Stimulated activated CD8-positive, alpha-beta memory T cell treated with anti-CD3 and anti-CD28 coated beads, Interleukin-4, amount 100 ng/mL, for 4 hours (primary cell): ENCODE measurements around the gene AKT1.

Experiments used
- DNase-seq, 2 donors: peaks; one replicate each; pipeline ENCODE4 v3.0.0-alpha.2; 2020; ENCODE audit warnings: low read depth in 2 of 2, low spot score in 1 of 2

The AKT1 gene

DNA sequence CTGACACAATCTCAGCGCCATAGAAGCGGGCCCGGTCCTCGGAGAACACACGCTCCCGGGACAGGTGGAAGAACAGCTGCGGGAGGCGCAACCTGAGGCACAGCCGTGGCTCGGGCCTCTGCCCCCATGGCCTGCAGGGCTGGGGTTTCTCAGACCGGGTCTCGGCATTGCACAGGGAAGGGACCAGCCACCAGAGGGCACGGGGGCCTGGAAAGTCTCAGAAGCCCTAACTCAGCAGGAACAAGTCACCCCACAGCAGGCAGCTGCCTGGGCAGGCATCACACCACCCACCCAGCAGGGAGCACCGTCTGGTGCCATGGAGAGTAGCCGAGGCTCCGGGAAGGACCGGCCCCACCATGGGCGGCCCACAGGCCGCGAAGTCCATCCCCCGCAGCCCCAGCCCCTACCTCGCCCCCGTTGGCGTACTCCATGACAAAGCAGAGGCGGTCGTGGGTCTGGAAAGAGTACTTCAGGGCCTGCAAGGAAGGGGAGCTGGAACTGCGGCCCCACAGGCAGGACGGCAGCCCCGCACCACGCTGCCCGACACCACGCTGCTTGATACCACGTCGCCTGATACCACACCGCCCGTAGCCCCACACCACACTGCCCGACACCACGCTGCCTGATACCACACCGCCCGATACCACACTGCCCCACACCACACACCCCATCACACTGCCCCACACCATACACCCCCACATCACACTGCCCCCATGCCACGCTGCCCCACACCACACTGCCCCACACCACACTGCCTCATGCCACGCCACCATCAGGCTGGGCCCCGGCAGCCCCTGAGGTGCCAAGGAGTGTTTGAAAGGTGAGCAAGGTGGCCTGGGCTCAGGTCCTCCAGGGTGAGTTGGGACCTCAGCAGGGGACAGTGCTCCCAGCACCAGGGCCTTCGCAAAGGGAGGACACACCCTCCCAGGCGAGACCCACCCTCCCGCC is 21.8 kb downstream of the AKT1 start:
- DNase-seq: no peak

DNA sequence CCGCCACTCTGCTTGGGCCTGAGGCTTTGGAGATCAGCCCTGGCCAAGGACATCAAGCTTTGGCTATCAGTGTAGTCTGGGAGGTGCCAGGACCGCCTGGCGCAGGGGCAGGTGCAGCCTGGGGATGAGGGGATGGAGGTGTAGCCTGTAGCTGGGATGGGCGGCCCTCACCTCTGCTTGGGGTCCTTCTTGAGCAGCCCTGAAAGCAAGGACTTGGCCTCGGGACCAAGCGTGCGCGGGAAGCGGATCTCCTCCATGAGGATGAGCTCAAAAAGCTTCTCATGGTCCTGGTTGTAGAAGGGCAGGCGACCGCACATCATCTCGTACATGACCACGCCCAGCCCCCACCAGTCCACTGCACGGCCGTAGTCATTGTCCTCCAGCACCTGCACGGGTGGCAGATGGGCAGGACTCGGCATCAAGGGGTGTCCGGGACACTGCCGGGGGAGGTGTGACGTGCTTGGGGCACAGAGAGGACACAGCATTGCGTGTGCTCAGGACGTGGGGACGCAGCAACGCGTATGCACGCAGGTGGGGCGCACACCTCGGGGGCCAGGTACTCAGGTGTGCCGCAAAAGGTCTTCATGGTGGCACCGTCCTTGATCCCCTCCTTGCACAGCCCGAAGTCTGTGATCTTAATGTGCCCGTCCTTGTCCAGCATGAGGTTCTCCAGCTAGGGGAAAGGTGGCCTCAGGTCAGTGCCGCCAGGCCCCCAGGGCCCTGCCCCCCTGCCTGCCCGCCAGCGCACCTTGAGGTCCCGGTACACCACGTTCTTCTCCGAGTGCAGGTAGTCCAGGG is 22.6 kb downstream of the AKT1 start:
- no peak for DNase-seq

DNA sequence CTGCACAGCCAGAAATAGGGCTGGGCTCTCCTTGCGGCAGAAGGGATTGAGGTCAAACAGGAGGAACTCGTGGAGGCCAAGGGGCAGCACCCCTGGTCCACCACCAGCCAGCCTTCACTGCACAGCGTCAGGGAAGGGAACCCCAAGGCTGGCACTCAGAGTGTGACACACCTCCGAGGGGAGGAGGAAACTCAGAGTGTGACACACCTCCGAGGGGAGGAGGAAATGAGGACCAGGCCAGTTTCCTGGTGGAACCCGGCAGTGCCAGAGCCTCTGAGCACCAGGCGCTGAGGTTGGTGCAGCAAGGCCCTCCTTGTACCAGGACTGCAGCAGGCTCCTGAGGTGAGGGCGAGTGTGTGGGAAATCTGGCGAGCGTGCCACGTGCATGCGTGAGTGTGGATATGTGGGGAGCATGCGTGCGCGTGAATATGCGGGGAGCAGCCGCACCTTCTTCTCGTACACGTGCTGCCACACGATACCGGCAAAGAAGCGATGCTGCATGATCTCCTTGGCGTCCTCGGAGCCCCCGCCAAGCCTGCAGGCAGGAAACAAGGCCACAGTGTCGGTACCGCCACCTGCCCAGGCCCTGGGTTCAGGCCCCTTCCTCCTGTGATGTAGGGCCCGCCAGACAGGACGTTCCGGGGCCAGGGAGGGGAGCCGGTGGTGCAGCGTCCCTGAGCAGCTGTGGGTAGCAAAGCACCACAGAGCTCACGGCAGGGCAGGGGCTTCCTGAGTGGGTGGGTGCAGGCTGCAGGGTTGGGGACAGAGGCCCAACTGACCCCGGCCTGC is 23.4 kb downstream of the AKT1 start:
- no peak for DNase-seq

DNA sequence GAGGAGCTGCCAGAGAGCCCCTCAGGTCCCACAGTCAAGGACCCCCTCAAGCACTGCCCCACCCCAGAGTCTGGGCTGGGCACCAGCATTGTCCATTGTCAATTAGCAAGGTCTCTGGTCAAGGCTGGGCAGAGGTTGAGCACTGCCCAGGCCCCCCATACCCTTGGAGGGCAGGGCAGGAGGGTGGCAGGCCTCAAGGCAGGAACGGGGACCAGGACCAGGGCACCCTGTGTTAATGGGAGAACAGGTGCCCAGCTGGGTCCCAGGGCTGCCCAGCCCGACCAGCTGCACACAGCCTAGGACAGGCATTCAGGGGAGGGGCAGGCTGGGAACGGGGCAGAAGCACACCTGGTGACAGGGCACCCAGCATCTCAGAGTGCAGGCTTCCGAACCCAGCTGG is 24.2 kb downstream of the AKT1 start:
- no peak for DNase-seq

DNA sequence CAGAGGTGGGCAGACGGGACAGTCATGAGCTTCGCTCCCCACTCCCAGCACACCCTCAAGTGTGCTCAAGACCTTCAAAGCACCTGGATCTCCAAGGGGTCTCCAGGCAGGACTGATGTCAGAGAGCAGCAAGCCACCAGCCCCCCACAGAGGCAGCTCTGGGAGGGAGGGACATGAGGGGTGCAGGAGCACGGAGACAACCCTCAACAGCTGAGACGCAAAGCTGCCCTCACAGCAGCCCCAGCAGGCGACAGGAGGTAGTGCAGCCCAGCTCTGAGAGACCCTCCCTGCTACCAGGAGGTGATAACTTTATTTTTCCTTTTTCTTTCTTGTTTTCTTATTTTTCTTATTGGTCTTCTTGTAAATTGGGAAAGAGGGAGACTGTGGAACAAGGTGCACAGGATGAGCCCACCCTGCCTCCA is 24.7 kb downstream of the AKT1 start:
- no peak for DNase-seq

DNA sequence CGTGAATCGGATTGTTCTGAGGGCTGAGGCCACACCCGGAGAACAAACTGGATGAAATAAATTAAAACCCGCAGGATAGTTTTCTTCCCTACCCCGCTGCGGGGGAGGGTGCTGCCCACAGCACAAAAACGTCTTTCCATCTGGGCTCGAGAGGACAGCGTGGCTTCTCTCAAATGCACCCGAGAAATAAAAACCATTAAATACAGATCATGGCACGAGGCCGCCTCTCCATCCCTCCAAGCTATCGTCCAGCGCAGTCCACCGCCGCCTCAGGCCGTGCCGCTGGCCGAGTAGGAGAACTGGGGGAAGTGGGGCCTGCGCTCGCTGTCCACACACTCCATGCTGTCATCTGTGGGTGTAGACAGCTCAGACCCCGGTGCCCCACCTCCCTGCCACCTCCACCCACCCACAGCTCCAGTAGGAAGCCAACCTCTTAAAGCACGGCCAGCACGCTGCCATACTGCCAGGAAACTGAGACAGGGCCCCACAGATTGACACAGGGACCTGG is 25.4 kb downstream of the AKT1 start:
- no peak for DNase-seq

DNA sequence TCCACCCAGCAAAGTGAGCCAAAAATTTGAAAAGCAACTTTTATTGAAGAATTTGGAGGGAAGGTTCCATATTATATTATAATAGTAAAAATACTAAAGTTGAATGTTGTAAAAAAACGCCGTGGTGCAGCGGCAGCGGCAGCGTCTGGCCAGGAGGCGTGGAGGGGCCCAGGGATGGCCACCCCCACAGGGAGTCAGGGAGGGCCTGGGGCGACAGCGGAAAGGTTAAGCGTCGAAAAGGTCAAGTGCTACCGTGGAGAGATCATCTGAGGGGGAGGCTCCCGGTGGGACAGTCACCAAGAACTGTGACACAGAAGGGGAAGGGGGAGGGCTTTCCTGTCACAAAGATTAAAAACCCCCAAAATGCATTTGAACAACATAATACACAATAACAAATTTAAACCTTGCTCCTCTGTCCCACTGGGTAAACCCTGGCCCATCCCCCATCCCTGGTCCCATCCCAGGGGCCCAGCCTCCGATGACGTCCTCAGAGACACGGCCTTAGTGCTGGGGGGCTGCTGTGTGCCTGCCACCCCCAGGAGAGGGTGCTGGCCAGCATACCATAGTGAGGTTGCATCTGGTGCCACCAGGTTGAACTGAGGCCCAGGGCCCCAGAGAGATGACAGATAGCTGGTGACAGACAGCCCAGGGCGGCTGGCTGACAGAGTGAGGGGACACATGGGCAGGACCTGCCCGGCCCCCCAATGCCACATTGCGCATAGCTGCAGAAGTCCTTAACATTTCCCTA is 26.1 kb downstream of the AKT1 start:
- DNase-seq: no peak

DNA sequence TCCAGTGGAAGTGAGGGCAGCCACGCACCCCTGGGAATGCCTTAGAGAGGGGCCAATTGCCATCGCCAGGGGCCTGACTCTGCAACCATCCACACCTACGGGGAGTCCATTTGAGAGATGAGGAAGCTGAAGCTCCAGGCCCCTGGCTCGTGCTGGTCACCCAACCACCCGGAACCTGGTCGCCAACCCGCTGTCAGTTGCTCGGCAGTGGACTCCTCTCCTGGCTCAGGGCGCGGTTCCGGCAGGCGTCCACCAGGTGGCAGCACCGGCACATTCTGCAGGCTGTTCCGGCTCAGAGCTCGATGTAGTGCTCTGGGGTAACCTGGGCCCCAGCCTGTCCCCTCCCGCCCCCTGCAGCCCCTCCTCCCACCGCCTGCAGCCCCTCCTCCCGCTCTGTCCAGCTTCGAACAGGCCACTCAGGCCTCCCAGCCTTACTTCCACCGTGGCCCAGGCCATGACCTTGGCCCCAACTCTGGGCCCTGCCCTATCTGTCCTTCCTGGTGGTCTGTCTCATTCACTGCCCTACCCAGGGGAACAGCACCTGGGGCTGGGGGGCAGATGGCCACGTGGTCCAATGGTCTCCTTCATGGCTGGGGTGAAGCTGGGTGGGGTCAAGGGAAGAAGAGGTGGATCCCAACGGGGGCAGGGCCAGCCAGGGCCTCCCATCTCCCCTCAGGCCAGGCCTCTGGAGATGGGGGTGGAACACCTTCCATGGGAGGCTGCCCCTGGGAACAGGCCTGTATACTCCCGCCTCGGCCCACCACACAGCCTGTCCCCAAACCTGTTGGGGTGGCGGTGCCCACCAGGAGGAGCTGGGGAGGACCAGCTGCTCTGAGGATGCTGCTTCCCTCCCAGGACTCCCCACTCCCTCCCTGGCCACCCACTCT is 26.9 kb downstream of the AKT1 start:
- DNase-seq: peak; percentile 76 to 93

DNA sequence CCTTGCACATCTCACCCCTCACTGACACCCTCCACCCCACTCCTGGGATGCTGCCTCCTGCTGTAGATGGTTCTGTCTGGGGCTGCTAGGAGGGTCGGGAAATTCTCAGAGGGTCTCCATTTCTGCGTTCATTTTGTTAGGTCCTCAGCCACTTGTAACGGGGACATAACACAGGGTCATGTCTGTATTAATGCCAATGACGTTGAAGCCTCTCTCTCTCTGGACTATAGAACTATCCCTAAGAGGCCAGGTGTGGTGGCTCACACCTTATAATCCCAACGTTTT is 28.0 kb downstream of the AKT1 start:
- no peak for DNase-seq

DNA sequence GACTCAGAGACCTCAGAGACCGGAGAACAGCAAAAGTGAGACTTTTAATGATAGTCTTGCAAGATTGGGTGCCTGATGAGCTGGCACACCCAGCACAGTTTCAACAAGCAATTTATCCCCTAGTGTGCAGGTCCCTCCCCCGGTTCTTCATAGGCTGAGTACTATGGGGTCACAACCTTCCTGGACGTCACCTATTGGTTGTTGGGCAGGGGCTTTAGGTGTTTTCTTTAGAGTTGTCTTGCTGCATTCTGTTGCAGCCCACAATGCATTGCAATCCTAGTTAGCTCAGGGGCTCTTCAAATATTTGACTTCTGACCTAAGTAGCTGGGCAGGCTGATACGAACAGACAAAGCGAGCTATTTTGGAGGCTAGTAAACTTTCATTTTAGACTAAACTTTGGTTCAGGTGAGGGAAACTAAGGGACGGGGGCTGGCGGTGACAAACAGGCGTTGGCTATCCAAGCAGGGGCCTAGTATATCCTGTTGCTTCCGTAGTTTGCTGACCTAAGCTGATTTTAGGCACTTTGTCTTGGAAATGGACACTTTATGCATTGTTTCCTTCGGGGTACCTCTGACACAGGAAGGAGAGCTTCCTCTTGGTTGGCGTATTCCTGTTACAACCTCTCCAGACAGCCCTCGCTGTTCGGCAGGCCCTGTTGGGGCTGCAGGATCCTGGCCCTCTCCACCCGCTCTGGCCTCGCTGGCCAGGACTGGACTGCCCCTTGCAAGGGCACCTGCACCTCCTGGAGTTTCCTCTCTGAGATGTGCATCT is 28.5 kb downstream of the AKT1 start:
- DNase-seq: no peak

DNA sequence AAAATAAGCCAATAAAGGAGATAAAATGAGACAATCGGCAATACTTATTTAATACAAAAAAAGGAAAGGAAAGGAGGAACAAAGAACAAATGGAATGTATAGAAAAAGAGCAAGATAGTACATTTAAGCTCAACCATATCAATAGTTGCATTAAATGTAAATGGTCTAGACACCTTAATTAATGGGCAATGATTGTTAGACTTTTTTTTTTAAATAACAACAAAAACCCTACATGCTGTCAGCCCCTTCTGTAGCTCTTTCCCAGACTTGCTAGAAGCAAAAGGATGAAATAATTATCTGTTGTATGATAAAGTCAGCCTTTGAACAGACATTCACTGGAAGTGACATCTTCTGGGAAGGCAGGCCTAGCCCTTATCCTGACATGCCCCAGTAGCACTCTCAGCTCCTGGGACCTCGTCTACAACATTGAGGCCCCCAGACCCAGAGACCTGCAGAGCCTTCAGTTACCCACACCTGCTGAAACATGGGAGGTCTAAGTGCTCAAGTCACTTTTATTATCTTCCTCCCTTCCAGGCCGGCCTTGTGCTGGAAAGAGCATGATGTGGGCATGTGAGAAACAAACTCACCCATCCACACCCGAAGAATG is 29.2 kb downstream of the AKT1 start:
- DNase-seq: no peak

DNA sequence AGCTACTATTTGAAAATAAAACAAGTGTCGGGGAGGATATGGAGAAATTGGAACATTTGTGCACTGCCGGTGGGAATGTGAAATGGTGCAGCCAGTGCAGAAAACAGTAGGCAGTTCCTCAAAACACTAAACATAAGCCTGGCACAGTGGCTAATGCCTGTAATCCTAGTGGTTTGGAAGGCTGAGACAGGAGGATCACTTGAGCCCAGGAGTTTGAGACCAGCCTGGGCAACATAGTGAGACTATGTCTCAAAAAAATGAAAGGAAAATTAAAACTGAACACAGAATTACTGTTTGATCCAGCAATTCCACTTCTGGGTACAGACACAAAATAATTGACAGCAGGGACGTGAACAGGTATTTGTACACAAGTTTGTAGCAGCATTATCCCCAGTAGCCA is 30.0 kb downstream of the AKT1 start:
- no peak for DNase-seq

DNA sequence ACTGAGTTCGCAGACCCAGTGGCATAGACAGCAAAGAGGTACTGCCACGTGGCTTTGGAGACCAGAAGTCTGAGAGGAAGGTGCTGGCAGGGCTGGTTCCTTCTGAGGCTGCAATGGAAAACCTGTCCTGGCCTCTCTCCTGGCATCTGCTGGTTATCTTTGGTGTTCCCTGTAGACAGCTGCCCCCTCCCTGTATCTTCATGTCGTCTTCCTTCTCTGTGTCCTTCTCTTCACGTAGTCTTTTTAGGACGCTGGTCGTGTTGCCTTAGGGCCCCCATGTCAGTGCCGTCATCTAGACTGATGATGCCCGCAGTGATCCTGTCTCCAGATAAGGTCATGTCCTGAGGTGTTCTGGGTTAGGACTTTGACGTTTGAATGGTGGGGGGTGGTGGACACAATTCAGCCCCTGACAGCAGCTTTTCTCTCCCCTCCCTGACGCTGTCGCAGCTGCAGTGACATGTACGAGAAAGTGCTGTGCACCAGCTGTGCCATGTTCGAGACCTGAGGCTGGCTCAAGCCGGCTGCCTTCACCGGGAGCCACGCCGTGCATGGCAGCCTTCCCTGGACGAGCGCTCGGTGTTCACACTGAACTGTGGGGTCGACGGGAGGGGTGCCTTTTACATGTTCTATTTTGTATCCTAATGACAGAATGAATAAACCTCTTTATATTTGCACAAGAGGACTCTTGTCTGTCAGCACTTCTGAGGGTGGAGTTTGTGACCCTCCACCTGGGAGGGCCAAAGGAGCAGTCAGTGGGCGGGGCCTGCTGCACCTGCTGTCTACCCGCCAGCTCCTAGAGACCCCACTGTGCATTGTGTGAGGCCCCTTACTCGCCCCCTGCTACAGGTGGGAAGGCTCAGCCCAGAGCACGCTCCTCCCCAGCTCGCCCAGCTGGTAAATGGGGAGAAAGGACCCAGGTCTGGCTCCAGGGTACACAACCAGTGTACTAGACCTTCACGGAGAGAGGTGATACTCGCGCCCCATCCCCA is 36.3 kb downstream of the AKT1 start:
- no peak for DNase-seq

DNA sequence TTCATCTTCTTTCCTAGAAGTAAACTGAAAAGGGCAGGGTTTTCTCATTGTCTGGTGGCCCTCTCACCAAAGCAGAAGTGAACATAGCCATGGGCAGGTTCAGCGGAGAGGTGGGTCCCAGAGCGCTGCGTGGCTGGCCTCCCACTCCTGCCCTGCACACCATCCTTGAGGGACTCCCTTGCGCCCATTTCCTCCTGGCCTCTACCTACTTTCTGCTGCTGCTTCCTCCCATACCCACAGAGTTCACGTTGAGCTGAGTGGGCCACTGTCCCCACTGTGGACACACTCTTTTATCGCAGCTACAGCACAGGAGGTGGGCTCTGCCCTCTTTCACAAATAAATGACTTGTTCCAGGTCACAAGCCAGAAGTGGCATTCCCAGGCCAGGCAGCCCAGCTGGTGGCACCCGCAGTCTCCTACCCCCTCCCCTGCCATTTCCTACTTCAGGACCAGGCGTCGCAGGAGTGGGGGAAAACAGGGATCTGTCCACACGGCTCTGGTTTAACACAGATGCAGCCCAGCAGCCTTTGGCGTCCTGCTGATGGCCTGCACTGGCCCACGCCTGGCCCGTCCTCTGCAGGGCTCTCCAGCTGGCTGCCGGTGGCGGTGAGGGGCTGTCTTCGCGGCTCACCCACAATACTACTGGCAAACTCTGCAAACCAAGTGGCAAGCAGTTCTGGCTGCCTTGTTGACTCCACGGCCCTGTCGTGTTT is 37.7 kb downstream of the AKT1 start:
- DNase-seq: no peak

DNA sequence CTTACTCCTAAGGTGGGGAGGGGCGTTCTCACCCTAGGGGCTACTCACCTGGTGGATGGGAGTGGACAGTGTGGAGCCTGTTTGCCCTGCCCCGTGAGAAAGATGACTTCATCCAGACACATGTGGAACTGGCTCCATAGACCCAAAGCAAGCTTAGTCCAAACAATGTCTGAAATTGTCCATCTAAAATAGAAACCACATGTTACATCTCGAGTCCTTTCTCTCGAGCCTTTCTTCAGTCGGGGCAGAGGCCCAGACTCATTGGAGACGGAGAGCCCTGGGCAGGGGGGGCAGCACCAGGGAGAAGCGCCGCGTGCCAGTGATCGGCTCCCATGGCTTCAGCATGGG is 38.3 kb downstream of the AKT1 start:
- DNase-seq: no peak

DNA sequence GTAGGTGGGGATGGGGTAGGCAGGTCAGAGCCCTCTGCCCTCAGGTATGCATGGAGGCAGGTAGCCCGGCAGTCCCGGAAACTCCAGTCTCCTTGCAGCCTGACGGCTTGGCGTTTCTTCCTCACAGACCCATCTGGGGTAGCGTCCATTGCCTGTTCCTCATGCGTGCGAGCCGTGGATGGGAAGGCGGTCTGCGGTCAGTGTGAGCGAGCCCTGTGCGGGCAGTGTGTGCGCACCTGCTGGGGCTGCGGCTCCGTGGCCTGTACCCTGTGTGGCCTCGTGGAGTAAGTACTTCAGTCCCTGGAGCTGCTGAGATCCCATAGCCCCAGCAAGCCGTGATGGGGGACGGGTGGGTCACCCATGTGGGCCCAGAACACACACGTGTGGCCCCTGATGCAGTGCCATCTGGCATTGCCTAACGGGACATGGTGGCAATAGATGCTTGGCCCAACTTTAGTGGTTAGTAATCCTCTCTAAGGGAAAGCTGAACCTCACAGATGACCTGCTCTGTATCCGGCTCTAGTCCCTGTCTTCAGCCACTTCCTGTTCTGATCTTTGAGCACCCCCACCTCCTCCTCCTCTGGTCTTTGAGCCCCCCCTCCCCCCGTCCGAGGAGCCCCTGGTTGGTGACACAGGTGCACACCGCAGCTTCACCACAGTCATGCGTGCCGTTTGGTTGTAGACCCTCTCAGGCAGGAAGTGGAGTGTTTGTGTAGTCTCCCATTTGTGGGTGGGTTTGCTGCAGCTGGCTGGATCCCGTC is 38.9 kb downstream of the AKT1 start:
- no peak for DNase-seq
